ENCODE measurements around the gene STARD6. TPM values are rescaled to one million over a fixed set of nuclear protein-coding genes. Genes with fewer than 3 reads are reported as not detected.
"Not testable (repeated sequence)": the region's sequence is repeated elsewhere in the genome, so short reads cannot be mapped to it uniquely, and the experiment has no call there.

STARD6 gene
- total RNA-seq, 4 donors from 2014 or later, result not detected

GRCh38 chr18:54392543-54393023 lies 34.9 kb upstream of the STARD6 start:
- in situ Hi-C loops (cut with MboI; ENCODE audit: low sequenced_read_pairs in 4 of 4), result no loop called here
- H3K4me1 ChIP-seq, result no peaks in the 10 kb centered on the region
- no peaks in the 10 kb centered on the region for H3K36me3 ChIP-seq
- TF ChIP-seq, protein P1, sequence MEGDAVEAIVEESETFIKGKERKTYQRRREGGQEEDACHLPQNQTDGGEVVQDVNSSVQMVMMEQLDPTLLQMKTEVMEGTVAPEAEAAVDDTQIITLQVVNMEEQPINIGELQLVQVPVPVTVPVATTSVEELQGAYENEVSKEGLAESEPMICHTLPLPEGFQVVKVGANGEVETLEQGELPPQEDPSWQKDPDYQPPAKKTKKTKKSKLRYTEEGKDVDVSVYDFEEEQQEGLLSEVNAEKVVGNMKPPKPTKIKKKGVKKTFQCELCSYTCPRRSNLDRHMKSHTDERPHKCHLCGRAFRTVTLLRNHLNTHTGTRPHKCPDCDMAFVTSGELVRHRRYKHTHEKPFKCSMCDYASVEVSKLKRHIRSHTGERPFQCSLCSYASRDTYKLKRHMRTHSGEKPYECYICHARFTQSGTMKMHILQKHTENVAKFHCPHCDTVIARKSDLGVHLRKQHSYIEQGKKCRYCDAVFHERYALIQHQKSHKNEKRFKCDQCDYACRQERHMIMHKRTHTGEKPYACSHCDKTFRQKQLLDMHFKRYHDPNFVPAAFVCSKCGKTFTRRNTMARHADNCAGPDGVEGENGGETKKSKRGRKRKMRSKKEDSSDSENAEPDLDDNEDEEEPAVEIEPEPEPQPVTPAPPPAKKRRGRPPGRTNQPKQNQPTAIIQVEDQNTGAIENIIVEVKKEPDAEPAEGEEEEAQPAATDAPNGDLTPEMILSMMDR (IDR thresholded peaks at IDR 0.05 in 4 of 5, conservative IDR thresholded peaks at IDR 0.05 in 1 of 5), result peak in 4 of 5 experiments; percentile 26 to 67 (median 52)
- no peak for TF ChIP-seq POLR2A (IDR thresholded peaks at IDR 0.05)
- no peak overlapping the region for H3K27ac ChIP-seq
- no peaks in the 10 kb centered on the region for H3K9me3 ChIP-seq
- ATAC-seq (peak; percentile 36 to 42), DNase-seq (no peak)
- H3K27me3 ChIP-seq, result no peaks in the 10 kb centered on the region
- H3K4me3 ChIP-seq, result no peak overlapping the region
- intact Hi-C loops (cut with DNase I; ENCODE audit: low total_unique reads), result no loop called here

- TF ChIP-seq POLR2A (IDR thresholded peaks at IDR 0.05), result no peak
- TF ChIP-seq, protein P1 (IDR thresholded peaks at IDR 0.05 in 4 of 5, conservative IDR thresholded peaks at IDR 0.05 in 1 of 5), result no peak
- no peaks in the 10 kb centered on the region for H3K4me1 ChIP-seq
- no peak for ATAC-seq
- DNase-seq, result no peak
- intact Hi-C loops (cut with DNase I; ENCODE audit: low total_unique reads), result no loop called here
- no peaks in the 10 kb centered on the region for H3K36me3 ChIP-seq
- H3K27me3 ChIP-seq, result no peaks in the 10 kb centered on the region
- no peak overlapping the region for H3K27ac ChIP-seq
- no peak overlapping the region for H3K4me3 ChIP-seq
- in situ Hi-C loops (cut with MboI; ENCODE audit: low sequenced_read_pairs in 4 of 4), result no loop called here
- no peaks in the 10 kb centered on the region for H3K9me3 ChIP-seq
Observed at GRCh38 chr18:54390838-54391237, 33.2 kb upstream of the STARD6 start.

- Histone ChIP-seq H3K27me3 (no peaks in the 10 kb centered on the region), H3K4me1 (no peaks in the 10 kb centered on the region), H3K9me3 (no peaks in the 10 kb centered on the region), H3K36me3 (no peaks in the 10 kb centered on the region), H3K27ac (no peak overlapping the region), H3K4me3 (no peak overlapping the region)
- intact Hi-C loops (cut with DNase I; ENCODE audit: low total_unique reads) (no loop called here), in situ Hi-C loops (cut with MboI; ENCODE audit: low sequenced_read_pairs in 4 of 4) (no loop called here)
- ATAC-seq, result no peak
- no peak for DNase-seq
- TF ChIP-seq POLR2A (IDR thresholded peaks at IDR 0.05), result no peak
Observed at GRCh38 chr18:54389143-54389505, 31.5 kb upstream of the STARD6 start.

GRCh38 chr18:54388203-54389142 lies 30.8 kb upstream of the STARD6 start:
- Histone ChIP-seq H3K27me3 (no peaks in the 10 kb centered on the region), H3K36me3 (no peaks in the 10 kb centered on the region), H3K4me1 (no peaks in the 10 kb centered on the region), H3K4me3 (no peak overlapping the region), H3K27ac (no peak overlapping the region), H3K9me3 (no peaks in the 10 kb centered on the region)
- TF ChIP-seq, protein P1 (IDR thresholded peaks at IDR 0.05 in 4 of 5, conservative IDR thresholded peaks at IDR 0.05 in 1 of 5), result no peak
- no peak for TF ChIP-seq POLR2A (IDR thresholded peaks at IDR 0.05)
- no peak for ATAC-seq
- DNase-seq, result no peak
- in situ Hi-C loops (cut with MboI; ENCODE audit: low sequenced_read_pairs in 4 of 4), result no loop called here
- intact Hi-C loops (cut with DNase I; ENCODE audit: low total_unique reads), result no loop called here

- H3K4me3 ChIP-seq, result no peak overlapping the region
- no peak for DNase-seq
- no peak for ATAC-seq
- no peaks in the 10 kb centered on the region for H3K36me3 ChIP-seq
- H3K4me1 ChIP-seq, result no peaks in the 10 kb centered on the region
- H3K27me3 ChIP-seq, result no peaks in the 10 kb centered on the region
- no peaks in the 10 kb centered on the region for H3K9me3 ChIP-seq
- TF ChIP-seq, protein P1 (IDR thresholded peaks at IDR 0.05 in 4 of 5, conservative IDR thresholded peaks at IDR 0.05 in 1 of 5), result no peak
- no peak for TF ChIP-seq POLR2A (IDR thresholded peaks at IDR 0.05)
- in situ Hi-C loops (cut with MboI; ENCODE audit: low sequenced_read_pairs in 4 of 4) (no loop called here), intact Hi-C loops (cut with DNase I; ENCODE audit: low total_unique reads) (no loop called here)
- no peak overlapping the region for H3K27ac ChIP-seq
Observed at GRCh38 chr18:54387631-54388030, 30.0 kb upstream of the STARD6 start.

DNA sequence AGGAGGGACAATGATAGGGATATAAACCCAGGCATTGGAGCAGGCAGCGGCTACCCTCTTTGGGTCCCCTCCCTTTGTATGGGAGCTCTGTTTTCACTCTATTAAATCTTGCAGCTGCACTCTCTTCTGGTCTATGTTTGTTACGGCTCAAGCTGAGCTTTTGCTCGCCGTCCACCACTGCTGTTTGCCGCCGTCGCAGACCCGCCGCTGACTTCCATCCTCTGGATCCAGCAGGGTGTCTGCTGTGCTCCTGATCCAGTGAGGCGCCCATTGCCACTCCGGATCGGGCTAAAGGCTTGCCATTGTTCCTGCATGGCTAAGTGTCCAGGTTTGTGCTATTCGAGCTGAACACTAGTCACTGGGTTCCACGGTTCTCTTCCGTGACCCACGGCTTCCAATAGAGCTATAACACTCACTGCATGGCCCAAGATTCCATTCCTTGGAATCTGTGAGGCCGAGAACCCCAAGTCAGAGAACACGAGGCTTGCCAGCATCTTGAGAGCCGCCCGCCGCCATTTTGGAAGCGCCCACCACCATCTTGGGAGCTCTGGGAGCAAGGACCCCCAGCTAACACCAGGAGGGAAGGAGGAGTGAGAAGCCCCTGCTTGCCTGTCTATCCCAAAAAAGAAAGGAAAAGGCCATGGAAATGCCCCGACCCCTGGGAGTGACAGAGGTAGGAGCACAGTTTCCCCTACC lies 29.3 kb upstream of the STARD6 start:
- H3K27me3 ChIP-seq; DNase-seq; H3K9me3 ChIP-seq; H3K4me3 ChIP-seq; H3K4me1 ChIP-seq; H3K27ac ChIP-seq; ATAC-seq; H3K36me3 ChIP-seq; in situ Hi-C loops (cut with MboI; ENCODE audit: low sequenced_read_pairs in 4 of 4); intact Hi-C loops (cut with DNase I; ENCODE audit: low total_unique reads): not testable (repeated sequence)
